DOHH2 (cell line): ENCODE measurements around the gene KIF16B.

Source experiments
- CTCF ChIP-seq: fragments of 200-600 bp; sonication (generic); IDR thresholded peaks from one replicate; pipeline ENCODE4 v1.5.1; 2014; ENCODE audit warnings: antibody characterized with exemption, mild to moderate bottlenecking, low read depth, low read length; ENCODE audit not compliant: poor library complexity, severe bottlenecking
- EZH2phosphoT487 ChIP-seq: fragments of 200-600 bp; sonication (generic); IDR thresholded peaks from 2 replicates; pipeline ENCODE4 v1.6.1; 2017; ENCODE audit warnings: borderline replicate concordance, mild to moderate bottlenecking, antibody characterized with exemption, low read length, moderate library complexity, mixed read lengths

- no peak for TF ChIP-seq CTCF
- TF ChIP-seq EZH2phosphoT487 = no peak
Measured at GRCh38 chr20:16444057-16444777, 129.0 kb downstream of the KIF16B start.
